Cardiac muscle cell (in vitro differentiated cells and primary cell): Measurements from ENCODE around the gene PLAU. TPM values are rescaled to one million over a fixed set of nuclear protein-coding genes. Genes with fewer than 3 reads are reported as not detected.

Experiments
- DNase-seq, 2 donors: peaks; one replicate each; pipeline versions ENCODE4 v3.0.0 to v3.0.0-alpha.2; 2010 to 2017; ENCODE audit warnings: low read depth in 1 of 2, low spot score in 1 of 2
- H3K27ac ChIP-seq: fragments of 200-600 bp; sonication (generic); 2 replicates; pipeline ENCODE4 v1.5.1; 2016
- H3K27me3 ChIP-seq: fragments of 200-600 bp; sonication (generic); 2 replicates; pipeline ENCODE4 v1.6.0; 2016; ENCODE audit warnings: control low read depth
- H3K36me3 ChIP-seq: fragments of 200-600 bp; sonication (generic); 2 replicates; pipeline ENCODE4 v1.5.1; 2016; ENCODE audit warnings: control low read depth
- H3K4me1 ChIP-seq: fragments of 200-600 bp; sonication (generic); 2 replicates; pipeline ENCODE4 v1.8.1; 2017; ENCODE audit warnings: low read depth, mild to moderate bottlenecking, mixed run types
- H3K4me3 ChIP-seq: fragments of 200-600 bp; sonication (generic); 2 replicates; pipeline ENCODE4 v1.5.1; 2016; ENCODE audit warnings: mild to moderate bottlenecking
- H3K9me3 ChIP-seq: fragments of 200-600 bp; sonication (generic); 2 replicates; pipeline ENCODE4 v1.5.1; 2017; ENCODE audit warnings: low read depth, mild to moderate bottlenecking, control low read depth
- polyA plus RNA-seq: library from polyadenylated mRNA; unstranded; fragments of >200 nt; fragmentation: Nextera tagmentation; extraction: Ambion mirVana; gene quantifications from 2 replicates; pipeline ENCODE4 v1.2.1, GENCODE V29; 2016
- total RNA-seq: library from RNA; depleted of rRNA; stranded (reverse); fragments of >200 nt; gene quantifications from 2 replicates; pipeline ENCODE4 v1.2.3, GENCODE V29; 2016
- TF ChIP-seq, protein P1 (sequence below): IDR thresholded peaks from 2 replicates; pipeline ENCODE4 v1.5.1; 2012; ENCODE audit warnings: low read depth, mild to moderate bottlenecking, low read length

The PLAU gene
- total and polyA plus RNA-seq, 2 experiments from 2014 or later: 3.8 to 4.1 TPM

DNA sequence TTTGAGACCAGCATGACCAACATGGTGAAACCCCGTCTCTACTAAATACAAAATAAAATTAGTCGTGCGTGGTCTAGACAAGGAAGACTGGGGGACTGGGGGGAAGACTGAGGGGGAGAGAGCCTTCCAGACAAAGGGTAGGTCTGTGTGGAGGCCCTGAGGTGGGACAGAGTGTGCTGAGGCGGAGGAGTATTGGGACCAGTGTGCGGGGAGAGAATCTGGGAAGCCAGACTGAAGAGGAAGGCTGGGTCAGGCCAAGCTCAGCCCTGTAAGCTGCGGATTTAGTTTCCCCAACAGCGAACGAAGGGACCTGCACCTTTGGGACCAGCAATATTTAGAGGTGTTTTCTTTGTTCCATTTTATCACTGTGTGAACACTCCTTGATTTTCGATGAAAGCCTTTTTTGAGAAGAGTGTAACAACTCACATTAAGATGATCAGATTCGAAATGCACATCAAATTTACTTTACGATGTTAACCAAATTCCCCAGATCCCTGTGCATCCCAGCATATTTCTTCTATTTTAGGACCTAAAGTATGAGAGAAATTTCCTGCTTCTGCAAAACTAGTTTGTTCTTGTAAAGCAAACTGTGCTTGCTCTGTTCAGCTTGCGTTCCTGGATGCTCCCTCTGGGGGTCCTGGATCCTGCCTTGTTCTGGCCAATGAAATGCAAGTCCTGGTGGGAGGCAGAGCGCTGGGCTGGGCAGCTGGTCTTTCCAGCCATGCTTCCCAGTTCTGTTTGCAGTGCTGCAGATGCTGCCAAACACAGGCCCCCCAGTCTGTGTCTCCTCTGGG lies 39.4 kb downstream of the PLAU start:
- no peak for DNase-seq
- H3K9me3 ChIP-seq: no peaks in the 10 kb centered on the region
- no peaks in the 10 kb centered on the region for H3K27me3 ChIP-seq
- TF ChIP-seq, protein P1, sequence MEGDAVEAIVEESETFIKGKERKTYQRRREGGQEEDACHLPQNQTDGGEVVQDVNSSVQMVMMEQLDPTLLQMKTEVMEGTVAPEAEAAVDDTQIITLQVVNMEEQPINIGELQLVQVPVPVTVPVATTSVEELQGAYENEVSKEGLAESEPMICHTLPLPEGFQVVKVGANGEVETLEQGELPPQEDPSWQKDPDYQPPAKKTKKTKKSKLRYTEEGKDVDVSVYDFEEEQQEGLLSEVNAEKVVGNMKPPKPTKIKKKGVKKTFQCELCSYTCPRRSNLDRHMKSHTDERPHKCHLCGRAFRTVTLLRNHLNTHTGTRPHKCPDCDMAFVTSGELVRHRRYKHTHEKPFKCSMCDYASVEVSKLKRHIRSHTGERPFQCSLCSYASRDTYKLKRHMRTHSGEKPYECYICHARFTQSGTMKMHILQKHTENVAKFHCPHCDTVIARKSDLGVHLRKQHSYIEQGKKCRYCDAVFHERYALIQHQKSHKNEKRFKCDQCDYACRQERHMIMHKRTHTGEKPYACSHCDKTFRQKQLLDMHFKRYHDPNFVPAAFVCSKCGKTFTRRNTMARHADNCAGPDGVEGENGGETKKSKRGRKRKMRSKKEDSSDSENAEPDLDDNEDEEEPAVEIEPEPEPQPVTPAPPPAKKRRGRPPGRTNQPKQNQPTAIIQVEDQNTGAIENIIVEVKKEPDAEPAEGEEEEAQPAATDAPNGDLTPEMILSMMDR: no peak
- no peaks in the 10 kb centered on the region for H3K36me3 ChIP-seq
- H3K4me1 ChIP-seq: no peaks in the 10 kb centered on the region
- H3K27ac ChIP-seq: no peak overlapping the region
- H3K4me3 ChIP-seq: no peak overlapping the region

DNA sequence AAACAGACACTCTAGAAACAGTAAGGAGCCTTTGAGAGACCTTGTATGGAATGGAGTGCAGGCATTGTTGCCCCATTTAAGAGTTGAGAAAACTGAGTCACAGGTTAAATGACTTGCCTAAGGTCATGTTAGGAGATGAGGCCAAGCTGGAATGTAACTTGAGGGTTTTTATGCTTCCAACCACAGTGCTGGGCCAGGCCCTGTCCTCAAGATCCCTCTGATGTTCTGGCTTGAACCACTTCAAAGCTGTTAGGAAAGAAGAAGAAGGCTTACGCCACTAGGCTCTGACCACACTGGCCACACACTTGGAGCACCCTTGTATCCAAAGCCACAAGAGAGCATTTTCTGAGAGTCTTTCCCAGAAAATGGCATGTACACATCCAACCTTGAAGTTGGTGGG lies 42.7 kb downstream of the PLAU start:
- TF ChIP-seq, protein P1: no peak
- Histone ChIP-seq H3K27ac (no peak overlapping the region), H3K4me3 (no peak overlapping the region), H3K36me3 (no peaks in the 10 kb centered on the region), H3K27me3 (no peaks in the 10 kb centered on the region), H3K4me1 (peaks cover 15% of the 10 kb centered on the region), H3K9me3 (no peaks in the 10 kb centered on the region)
- DNase-seq: peak in 1 of 2 donors; percentile 88

DNA sequence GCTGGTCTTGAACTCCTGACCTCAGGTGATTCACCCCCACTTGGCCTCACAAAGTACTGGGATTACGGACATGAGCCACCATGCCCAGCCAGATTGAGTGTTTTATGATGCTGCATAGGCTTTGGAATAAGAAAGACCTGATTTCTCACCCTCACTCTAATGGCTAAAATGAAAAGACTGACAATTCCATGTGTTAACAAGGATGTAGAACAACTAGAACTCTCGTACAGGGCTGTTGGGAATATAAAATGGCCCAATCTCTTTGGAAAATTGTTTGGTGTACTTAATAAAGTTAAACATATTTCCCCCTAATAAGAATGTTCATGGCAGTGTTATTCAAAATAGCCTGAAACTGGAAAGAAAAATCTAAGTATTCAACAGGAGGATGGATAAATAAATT lies 43.8 kb downstream of the PLAU start:
- H3K4me1 ChIP-seq: peaks cover 15% of the 10 kb centered on the region
- H3K36me3 ChIP-seq: no peaks in the 10 kb centered on the region
- no peaks in the 10 kb centered on the region for H3K9me3 ChIP-seq
- no peaks in the 10 kb centered on the region for H3K27me3 ChIP-seq
- TF ChIP-seq, protein P1: no peak
- H3K27ac ChIP-seq: no peak overlapping the region
- no peak overlapping the region for H3K4me3 ChIP-seq
- DNase-seq: no peak

DNA sequence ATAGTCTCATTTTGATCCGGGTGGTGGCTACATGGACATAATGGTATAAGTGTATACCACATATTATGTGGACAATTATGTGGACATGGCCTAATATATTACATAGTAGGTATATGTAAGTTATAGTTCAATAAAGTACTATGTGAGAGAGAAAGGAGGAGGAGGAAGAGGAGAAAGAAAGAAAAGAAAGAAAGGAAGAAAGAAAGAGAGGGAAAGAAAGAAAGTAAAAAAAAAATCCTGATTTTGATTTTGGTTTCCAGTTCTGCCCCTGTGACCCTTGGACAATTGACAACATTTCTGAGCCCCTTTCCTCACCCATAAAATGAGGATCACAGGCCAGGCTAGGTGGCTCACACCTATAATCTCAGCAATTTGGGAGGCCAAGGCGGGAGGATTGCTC lies 44.8 kb downstream of the PLAU start:
- no peak overlapping the region for H3K4me3 ChIP-seq
- H3K27me3 ChIP-seq: no peaks in the 10 kb centered on the region
- TF ChIP-seq, protein P1: no peak
- H3K27ac ChIP-seq: peak overlapping the region; percentile 89
- no peaks in the 10 kb centered on the region for H3K9me3 ChIP-seq
- H3K4me1 ChIP-seq: peaks cover 15% of the 10 kb centered on the region
- no peaks in the 10 kb centered on the region for H3K36me3 ChIP-seq
- DNase-seq: no peak

DNA sequence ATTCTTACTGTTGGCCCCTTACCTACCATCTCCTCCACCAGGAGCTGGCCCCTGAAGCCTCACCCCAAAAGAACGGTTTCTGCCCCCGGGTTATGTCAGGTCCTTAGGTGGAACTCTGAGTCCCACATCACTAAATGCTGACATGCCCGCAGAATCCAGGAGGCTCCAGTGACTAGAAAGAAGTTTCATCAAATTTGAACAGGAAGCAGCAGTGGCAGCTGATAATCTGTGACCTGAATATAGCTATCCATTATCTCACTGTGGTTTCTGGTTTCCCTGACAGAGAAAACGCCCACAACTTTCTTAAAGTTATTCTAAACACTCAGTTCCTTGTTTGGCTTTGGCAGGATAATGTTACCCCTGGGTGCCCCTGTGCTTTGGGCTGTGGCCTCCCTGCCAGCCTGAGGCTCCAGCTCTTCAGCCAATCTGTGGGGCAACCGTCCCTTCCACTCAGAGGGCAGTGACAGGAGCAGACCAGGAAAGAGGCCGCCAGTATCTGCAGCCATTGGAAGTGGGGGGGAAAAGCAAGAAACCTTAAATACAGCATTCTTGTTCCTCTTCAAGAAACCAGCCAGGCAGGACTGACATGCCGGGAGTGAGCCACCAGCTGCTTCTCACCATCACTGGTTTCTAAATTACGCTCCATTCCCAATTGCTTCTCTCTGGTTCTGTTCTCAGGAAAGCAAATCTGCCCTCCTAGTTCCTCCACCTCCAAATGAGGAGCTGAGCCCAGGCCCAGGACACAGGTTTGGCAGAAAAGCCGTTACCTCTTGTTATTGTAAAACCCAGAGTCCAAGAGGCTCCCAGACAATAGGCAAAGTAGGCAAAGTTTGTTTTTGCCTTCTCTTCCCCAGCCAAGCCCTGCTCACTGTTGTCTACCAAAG lies 45.8 kb downstream of the PLAU start:
- peak overlapping the region; percentile 89 for H3K27ac ChIP-seq

More for the DNA sequence above, 45.8 kb downstream of the PLAU start:
- Histone ChIP-seq H3K9me3 (no peaks in the 10 kb centered on the region), H3K4me1 (peaks cover 15% of the 10 kb centered on the region), H3K4me3 (no peak overlapping the region), H3K27me3 (no peaks in the 10 kb centered on the region), H3K36me3 (no peaks in the 10 kb centered on the region)
- peak; percentile 34 to 53 for DNase-seq
- TF ChIP-seq, protein P1: no peak
